Natural killer cell (primary cell): ENCODE data around the gene MYCBP2. TPM values are rescaled to one million over a fixed set of nuclear protein-coding genes. Genes with fewer than 3 reads are reported as not detected.
A peak's percentile ranks its signal among the peaks of the same experiment; 100 is the strongest.

ENCODE experiments used
- ATAC-seq, 3 donors: fragments of 150-1000 bp in 2 of 3; fragments of 200-7000 bp in 1 of 3; cut with Tn5 transposase; 1 replicate in 1 of 3; 2 replicates in 2 of 3; pipeline ENCODE4 v1.10.0; 2021; ENCODE audit warnings: mild to moderate bottlenecking in 2 of 3, moderate library complexity in 2 of 3
- DNase-seq, 2 donors: peaks; one replicate each; pipeline versions ENCODE4 v3.0.0 to v3.0.0-alpha.2; 2013 to 2021; ENCODE audit warnings: mixed read lengths in 1 of 2
- H3K27ac ChIP-seq: one replicate; pipeline ENCODE4 v1.5.1; 2013; ENCODE audit warnings: mild to moderate bottlenecking, low read length
- H3K27me3 ChIP-seq: one replicate; pipeline ENCODE4 v1.6.1; 2013; ENCODE audit warnings: low read length; ENCODE audit not compliant: control insufficient read depth, insufficient read depth
- H3K36me3 ChIP-seq: one replicate; pipeline ENCODE4 v1.6.1; 2013; ENCODE audit warnings: low read length; ENCODE audit not compliant: control insufficient read depth, insufficient read depth
- H3K4me1 ChIP-seq: one replicate; pipeline ENCODE4 v1.6.1; 2013; ENCODE audit warnings: low read length; ENCODE audit not compliant: control insufficient read depth, insufficient read depth
- H3K4me3 ChIP-seq: one replicate; pipeline ENCODE4 v1.5.1; 2013; ENCODE audit warnings: low read length
- H3K9me3 ChIP-seq: one replicate; pipeline ENCODE4 v1.6.1; 2013; ENCODE audit warnings: low read length; ENCODE audit not compliant: control insufficient read depth, insufficient read depth
- H3K27ac Mint-ChIP-seq, 2 donors: one replicate each; pipeline ENCODE4 v1.8.0; 2022; ENCODE audit warnings: mild to moderate bottlenecking in 2 of 2, mixed read lengths in 2 of 2, moderate library complexity in 1 of 2
- H3K27me3 Mint-ChIP-seq, 2 donors: one replicate each; pipeline ENCODE4 v1.8.0; 2022; ENCODE audit warnings: low read depth in 2 of 2, mixed read lengths in 2 of 2
- H3K36me3 Mint-ChIP-seq: one replicate; pipeline ENCODE4 v1.8.0; 2022; ENCODE audit warnings: mixed read lengths
- H3K4me1 Mint-ChIP-seq, 2 donors: one replicate each; pipeline ENCODE4 v1.8.0; 2022; ENCODE audit warnings: mixed read lengths in 2 of 2
- H3K4me3 Mint-ChIP-seq: one replicate; pipeline ENCODE4 v1.8.0; 2022; ENCODE audit warnings: mild to moderate bottlenecking, moderate library complexity, mixed read lengths
- H3K9me3 Mint-ChIP-seq, 2 donors: one replicate each; pipeline ENCODE4 v1.8.0; 2022; ENCODE audit warnings: mixed read lengths in 2 of 2
- CTCF ChIP-seq: fragments of 200-600 bp; IDR thresholded peaks from one replicate; pipeline ENCODE4 v1.8.0; 2022; ENCODE audit warnings: antibody characterized with exemption
- WGBS: methylation state at CpG from one replicate; pipeline ENCODE4 v1.1.7; 2013; ENCODE audit warnings: missing lambda C conversion rate; ENCODE audit not compliant: insufficient coverage; 5-methylcytosine and 5-hydroxymethylcytosine counted together
- intact Hi-C: fragments of 100-400 bp; cut with micrococcal nuclease; formaldehyde crosslinking; loops from one replicate; pipeline ENCODE4 v1.14.2; 2022
- total RNA-seq, 4 donors: library from RNA; stranded (reverse); fragments of 120-200 nt in 1 of 4; gene quantifications; one replicate each; pipeline versions ENCODE4 v1.2.3 to v1.2.4, GENCODE V29; 2013 to 2022

MYCBP2 gene
- 100 to 1,000 TPM; 119 to 155 (median 147) TPM for total RNA-seq
- 234 TPM for total RNA-seq (2013)

- peak within 1 kb of the TSS; percentile 85 for H3K27ac ChIP-seq
- no peak for TF ChIP-seq CTCF
- no peaks in the 10 kb centered on the region for H3K36me3 ChIP-seq
- H3K4me3 ChIP-seq, result peak within 1 kb of the TSS; percentile 98
- intact Hi-C loops, result loop anchor here (2.0 to 5.0 kb wide), 3 partner anchors 55 to 372 kb away; partner anchors contain the start of gene FBXL3
- Mint-ChIP-seq H3K4me1 (peaks cover 63 to 73% of the 10 kb centered on the region in 2 donors), H3K27ac (peak within 1 kb of the TSS; percentile 94 to 97), H3K9me3 (no peaks in the 10 kb centered on the region), H3K27me3 (no peaks in the 10 kb centered on the region), H3K4me3 (peak within 1 kb of the TSS; percentile 96), H3K36me3 (no peaks in the 10 kb centered on the region)
- ATAC-seq, result peak; percentile 69 to 82 (median 74)
- peaks cover 22% of the 10 kb centered on the region for H3K4me1 ChIP-seq
- H3K9me3 ChIP-seq, result no peaks in the 10 kb centered on the region
- peak; percentile 95 to 99 for DNase-seq
- WGBS, result 0% methylated on average over 27 of the region's 35 CpGs
- H3K27me3 ChIP-seq, result no peaks in the 10 kb centered on the region
These were observed at the start of gene MYCBP2 for GRCh38 chr13:77326905-77327604. Gene MYCBP2, minus strand, starts transcription at chr13:77327094. Its CDS starts 319 bp downstream, at chr13:77326775.

DNA sequence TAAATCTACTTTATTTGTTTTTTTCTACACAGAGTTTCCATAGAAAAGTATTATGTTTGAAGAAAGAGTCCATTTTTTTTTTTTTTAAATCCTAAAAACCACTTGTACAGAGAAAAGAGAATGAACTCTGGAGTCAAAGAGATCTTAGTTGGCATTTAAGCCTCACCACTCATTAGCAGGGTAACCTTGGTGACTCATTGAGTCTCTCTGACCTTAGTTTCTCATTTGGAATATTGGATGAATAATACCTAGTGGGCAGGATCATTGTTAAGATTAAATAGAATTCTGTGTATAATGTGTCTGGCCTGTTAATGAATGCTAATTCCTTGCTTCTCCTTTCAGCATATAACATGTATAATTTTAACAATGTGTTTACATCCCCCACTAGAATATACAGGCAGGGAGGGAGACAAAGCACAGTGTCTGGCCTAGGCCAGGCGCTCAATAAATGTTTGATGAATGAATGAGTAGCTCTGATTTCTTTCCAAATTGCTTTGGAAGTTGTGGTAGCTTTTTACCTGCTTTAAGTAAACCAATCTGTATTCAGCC lies 48.7 kb upstream of the MYCBP2 start:
- WGBS, result 100% methylated on average over 1 of the region's 1 CpG
- DNase-seq (no peak), ATAC-seq (no peak)
- H3K27ac Mint-ChIP-seq, result no peak overlapping the region
- Histone ChIP-seq H3K4me1 (no peaks in the 10 kb centered on the region), H3K27me3 (no peaks in the 10 kb centered on the region), H3K27ac (no peak overlapping the region), H3K4me3 (no peak overlapping the region), H3K36me3 (no peaks in the 10 kb centered on the region), H3K9me3 (no peaks in the 10 kb centered on the region)
- no peak for TF ChIP-seq CTCF
- intact Hi-C loops, result no loop called here
- peaks cover 0 to 9% of the 10 kb centered on the region in 2 donors for H3K27me3 Mint-ChIP-seq
- H3K9me3 Mint-ChIP-seq, result no peaks in the 10 kb centered on the region
- H3K4me3 Mint-ChIP-seq, result no peak overlapping the region
- H3K4me1 Mint-ChIP-seq, result no peaks in the 10 kb centered on the region
- no peaks in the 10 kb centered on the region for H3K36me3 Mint-ChIP-seq

DNA sequence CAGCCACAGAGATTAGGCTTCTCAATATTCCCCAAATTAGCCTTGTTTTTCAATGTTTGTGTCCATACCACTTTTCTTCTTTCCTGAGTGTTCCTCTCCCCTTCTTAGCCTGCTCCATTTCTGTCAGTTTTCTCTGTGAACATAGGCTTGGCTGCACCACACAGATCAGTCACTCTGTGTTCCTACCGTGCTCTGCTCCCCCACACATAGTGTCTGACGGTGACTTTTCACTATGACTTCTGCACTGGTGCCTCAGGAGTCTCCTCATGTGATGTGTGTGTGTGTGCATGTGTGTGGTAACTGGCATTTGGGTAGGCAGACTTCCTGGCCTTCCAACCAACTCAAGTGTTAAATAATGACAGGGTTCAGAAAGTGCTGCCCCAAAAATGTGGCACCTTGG lies 47.9 kb upstream of the MYCBP2 start:
- Mint-ChIP-seq H3K36me3 (no peaks in the 10 kb centered on the region), H3K4me1 (no peaks in the 10 kb centered on the region), H3K9me3 (no peaks in the 10 kb centered on the region), H3K27me3 (peaks cover 0 to 9% of the 10 kb centered on the region in 2 donors), H3K27ac (no peak overlapping the region), H3K4me3 (no peak overlapping the region)
- Histone ChIP-seq H3K27me3 (no peaks in the 10 kb centered on the region), H3K4me3 (no peak overlapping the region), H3K4me1 (no peaks in the 10 kb centered on the region), H3K27ac (no peak overlapping the region), H3K9me3 (no peaks in the 10 kb centered on the region), H3K36me3 (no peaks in the 10 kb centered on the region)
- no peak for TF ChIP-seq CTCF
- WGBS, result 77% methylated on average over 2 of the region's 2 CpGs
- intact Hi-C loops, result no loop called here
- DNase-seq, result no peak
- ATAC-seq, result no peak
